ENCODE data around the gene FRMPD1.

DNA sequence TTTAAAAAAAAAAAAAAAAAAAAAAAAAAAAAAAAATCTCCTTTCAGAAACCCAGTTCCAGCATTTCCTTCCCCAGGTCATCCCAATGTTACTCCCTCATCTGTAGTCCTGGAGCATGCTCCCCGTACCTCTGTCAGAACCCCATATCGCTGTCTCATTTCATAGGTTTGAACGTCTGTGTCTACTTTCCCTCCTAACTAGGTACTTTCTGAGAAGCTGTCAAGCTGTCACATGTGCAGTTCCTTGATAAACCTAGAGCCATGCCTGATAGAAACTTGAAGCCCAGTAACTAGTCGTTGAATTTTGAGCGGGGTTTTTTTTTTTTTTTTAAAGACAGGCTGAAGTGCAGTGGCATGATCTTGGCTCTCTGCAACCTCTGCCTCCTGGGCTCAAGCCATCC is 118.6 kb downstream of the FRMPD1 start:
- TF ChIP-seq CTCF (IDR thresholded peaks at IDR 0.05) (no peak), POLR2A (IDR thresholded peaks at IDR 0.05) (no peak)
